Lower leg skin (tissue), 3 donors: ENCODE data around the gene NOSTRIN.

Source experiments
- POLR2A ChIP-seq, 2 donors: fragments of 450-650 bp; IDR thresholded peaks; one replicate each; pipeline ENCODE4 v1.6.1; 2016 to 2017; ENCODE audit warnings: antibody characterized with exemption in 2 of 2, mild to moderate bottlenecking in 1 of 2, moderate library complexity in 1 of 2
- TF ChIP-seq, protein P1 (sequence below), 3 donors: fragments of 450-650 bp; IDR thresholded peaks; one replicate each; pipeline ENCODE4 v1.5.1; 2016; ENCODE audit warnings: antibody characterized with exemption in 3 of 3, mild to moderate bottlenecking in 3 of 3, moderate library complexity in 2 of 3

DNA sequence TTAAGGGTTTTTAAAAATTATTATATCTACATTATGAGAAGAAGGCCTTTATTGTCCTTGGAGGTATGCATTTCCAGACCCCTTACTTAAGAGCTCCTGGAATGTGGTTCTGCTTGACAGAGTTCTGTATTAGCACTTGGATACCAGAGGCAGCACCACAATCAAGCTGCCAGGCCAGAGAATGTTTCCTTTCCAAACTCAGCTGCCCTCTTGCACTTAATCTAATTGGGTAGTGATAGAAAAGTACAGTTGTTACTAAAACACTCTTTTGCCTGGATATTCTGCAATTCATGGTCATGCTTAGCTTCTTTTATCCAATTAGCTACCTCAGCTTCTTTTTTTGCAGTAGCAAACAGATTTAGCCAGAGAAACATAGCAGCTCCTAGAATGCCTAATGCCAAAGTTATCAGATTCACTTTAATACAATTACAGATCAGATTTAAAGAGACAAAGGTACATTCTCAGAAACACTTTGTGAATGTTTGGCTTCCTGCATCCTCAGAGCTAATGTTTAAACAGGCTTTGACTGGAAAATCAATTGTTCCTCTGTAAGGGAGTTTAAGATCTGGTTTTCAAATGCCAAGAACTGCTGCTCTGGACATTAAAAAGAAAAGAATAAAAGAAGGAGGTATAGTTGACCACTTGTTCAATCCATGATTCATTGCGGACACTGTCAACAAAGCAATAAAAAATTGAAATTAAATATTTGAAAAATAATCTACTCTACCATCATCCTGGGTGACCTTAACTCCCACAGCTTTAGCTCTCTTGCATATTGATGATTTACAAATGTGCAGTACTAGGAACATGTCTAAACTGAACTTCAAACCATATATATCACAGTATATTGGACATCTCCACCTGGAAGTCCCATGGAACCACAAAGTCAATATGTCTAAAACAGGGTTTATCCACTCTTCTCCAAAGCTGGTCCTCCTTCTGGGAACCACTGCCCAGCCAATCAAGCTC is 12.8 kb downstream of the NOSTRIN start:
- no peak for TF ChIP-seq POLR2A (IDR thresholded peaks at IDR 0.05)
- TF ChIP-seq, protein P1, sequence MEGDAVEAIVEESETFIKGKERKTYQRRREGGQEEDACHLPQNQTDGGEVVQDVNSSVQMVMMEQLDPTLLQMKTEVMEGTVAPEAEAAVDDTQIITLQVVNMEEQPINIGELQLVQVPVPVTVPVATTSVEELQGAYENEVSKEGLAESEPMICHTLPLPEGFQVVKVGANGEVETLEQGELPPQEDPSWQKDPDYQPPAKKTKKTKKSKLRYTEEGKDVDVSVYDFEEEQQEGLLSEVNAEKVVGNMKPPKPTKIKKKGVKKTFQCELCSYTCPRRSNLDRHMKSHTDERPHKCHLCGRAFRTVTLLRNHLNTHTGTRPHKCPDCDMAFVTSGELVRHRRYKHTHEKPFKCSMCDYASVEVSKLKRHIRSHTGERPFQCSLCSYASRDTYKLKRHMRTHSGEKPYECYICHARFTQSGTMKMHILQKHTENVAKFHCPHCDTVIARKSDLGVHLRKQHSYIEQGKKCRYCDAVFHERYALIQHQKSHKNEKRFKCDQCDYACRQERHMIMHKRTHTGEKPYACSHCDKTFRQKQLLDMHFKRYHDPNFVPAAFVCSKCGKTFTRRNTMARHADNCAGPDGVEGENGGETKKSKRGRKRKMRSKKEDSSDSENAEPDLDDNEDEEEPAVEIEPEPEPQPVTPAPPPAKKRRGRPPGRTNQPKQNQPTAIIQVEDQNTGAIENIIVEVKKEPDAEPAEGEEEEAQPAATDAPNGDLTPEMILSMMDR (IDR thresholded peaks at IDR 0.05) = no peak
